ENCODE results near the gene TRAPPC3L.

Gene TRAPPC3L

DNA sequence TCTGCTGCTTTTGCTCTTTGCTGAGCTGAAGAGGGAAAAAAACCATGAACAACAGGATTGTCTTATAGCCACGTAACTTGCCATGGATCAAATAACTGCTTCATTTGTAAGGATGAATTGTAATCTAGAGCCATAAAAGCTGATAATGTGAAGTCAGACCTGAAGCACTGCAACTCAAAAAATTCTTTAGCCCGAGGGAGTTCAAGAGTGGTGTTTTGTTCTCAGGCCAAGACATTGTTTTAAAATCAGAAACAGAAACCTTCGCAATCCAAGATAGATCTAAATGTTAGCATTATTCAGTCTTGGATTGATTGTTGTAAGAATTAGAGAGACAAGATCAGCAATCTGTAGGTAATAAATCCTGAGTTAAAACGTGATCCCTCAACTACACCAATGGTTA is at the start of gene TRAPPC3L:
Gene TRAPPC3L (minus strand): TSS at position 34 of the 400 bp plus-strand sequence. CDS start 170 bp downstream, outside the sequence.
- DNase-seq (ENCODE audit: low spot score): no peak

DNA sequence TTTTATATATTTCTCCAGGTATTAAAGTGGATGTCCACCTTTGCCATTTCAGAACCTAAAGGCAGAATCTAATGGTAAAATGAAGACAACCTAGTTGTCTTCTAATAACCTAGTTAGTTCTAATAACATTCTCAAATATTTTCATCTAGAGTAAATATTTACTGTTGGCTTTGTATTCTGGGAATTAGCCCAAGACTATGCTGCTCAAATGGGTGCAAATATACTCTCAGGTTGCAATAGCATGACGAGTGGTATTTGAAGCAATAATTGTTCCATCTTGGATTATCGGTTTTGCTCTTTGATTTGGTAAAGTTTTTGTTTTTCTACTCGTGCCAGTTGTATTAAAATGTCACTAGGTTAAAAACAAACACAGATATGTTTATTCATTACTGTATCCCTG is 49.8 kb upstream of the TRAPPC3L start:
- no peak for DNase-seq (ENCODE audit: low spot score)

DNA sequence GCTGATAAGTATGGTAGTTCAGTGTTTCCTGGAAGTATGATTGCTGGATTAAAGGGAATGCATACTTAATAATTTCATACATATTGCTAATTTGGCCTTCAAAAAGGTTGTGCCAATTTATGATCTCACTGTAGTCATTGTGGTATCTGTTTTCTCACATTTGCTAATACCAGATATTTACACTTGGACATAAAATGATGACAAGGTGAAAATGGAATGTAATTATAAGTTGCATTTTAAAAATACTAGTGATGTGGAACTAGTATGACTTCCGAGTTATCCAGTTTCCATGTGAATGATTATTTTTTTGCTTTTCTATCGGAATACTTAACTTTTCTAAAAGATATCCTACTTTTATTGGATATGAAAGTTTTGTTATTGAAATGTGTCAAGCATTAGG is 41.3 kb upstream of the TRAPPC3L start:
- DNase-seq (ENCODE audit: low spot score): no peak

DNA sequence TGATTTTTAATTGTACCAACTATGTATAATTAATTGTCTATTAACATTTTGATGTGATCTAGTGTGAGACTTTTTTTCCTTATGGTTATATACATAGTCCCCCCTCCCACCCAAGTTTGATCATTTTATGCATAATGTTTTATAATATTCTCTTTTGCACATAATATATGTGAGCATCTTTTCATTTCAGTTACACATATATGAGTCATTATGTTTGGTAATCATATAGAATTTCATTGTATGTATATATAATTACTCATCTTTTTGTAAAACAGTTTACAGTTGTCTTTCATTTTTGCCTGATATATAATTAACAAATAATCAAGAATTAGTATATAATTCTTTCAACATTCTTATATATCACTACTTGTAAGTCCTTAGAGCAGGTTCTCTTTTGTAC is 40.8 kb upstream of the TRAPPC3L start:
- no peak for DNase-seq (ENCODE audit: low spot score)

DNA sequence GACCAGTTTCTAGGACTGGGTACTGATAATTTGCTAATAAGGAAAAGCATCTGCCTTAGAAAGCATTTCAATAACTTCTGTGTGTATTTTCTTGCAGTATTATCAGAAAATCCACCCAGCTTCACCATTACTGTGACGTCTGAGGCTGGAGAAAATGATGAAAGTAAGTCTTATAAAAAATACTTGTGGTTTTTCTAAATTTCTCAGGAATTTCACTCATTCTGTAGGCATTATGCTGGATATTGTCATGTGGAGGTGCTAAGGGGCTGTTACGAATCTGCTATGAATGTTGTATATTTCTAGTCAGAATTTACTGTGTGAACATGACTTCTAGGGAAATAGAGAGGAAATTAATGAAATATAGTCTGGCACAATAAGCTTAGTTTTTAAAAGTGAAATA is 34.7 kb upstream of the TRAPPC3L start:
- no peak for DNase-seq (ENCODE audit: low spot score)

DNA sequence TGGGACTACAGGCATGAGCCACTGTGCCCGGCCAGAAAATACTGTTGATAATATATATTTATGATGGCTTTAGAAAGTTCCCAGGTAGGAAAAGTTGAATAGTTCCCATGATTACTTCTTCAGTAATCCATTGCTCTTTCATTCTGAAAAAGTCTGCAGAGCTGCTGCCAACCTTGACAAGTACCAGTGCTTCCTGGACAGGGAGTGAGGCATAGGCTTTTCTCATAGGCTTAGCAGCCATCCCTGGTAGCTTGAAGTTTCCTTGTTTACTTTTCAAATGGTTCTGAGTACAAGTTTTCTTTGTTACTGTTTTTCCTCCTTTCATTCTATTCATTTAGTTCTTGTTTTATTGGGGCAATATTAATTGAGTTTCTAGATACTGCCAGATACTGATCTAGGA is 33.7 kb upstream of the TRAPPC3L start:
- DNase-seq (ENCODE audit: low spot score): no peak

DNA sequence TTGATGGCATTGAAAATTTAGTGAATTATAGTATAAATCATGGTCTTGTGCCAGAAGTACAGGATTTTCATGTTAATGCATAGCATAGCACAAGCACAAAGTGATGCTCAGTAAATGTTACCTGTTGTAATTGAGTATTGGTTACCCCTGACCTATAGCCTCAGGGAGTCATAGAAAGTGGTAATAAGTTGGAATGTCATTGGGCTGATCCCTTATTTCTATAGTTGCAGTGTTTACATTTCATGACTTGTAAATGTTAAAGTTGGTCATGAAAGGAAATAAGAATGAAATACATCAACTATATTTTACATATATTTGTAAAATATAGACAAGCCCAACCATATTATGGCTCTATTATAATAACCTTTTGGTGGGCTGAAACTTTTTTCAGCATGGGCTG is 32.9 kb upstream of the TRAPPC3L start:
- no peak for DNase-seq (ENCODE audit: low spot score)

DNA sequence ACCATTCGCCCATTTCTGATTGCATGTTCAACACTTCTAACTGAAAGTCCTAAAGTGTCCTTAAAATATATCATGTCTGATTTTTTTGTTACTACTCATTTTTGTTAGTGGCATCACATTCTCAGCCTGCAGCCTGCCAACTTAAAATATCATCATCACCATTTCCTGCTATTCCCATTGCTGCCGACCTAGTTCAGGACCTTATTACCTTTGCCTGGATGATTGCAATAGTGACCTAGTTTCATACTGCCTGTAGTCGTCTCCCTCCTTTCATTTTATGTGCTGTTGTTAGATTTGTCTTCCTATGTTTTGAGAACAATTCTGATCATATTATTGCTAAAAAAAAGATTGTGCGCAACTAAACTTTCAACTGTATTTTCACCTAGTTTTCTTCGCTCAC is 32.0 kb upstream of the TRAPPC3L start:
- DNase-seq (ENCODE audit: low spot score): no peak

DNA sequence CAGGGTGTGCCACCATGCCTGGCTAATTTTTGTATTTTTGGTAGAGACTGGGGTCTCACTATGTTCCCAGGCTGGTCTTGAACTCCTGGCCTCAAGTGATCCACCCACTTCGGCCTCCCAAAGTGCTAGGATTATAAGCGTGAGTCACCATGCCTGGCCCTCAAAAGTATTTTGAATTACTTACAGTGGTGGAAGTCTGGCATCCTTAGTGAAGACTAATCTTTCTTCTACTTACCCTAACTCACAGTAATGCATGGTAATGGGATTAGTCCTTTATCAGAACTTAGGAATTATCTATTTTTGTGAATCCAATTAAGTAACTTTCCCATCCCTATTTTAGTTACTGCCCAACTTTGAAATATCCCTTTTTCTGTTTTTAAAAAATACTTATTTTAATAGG is 29.7 kb upstream of the TRAPPC3L start:
- DNase-seq (ENCODE audit: low spot score): no peak

DNA sequence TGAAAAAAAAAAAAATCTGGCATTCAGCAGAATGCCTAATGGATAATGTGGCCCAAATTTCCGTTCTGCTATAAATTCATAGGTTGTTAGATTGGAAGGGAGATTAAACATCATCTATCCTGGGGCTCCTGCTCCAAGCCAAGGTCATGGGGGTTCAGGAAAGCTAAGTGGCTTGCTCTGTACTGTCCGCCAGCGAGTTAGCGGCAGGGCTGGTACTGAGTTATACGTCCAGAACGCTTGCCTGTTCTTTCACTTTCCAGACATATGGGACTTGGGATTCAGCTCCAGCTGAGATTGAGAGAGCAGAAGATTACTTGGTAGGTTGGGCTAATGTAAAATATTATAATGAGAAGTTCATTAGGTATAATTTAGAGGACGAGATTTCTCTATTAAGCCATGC is 26.7 kb upstream of the TRAPPC3L start:
- DNase-seq (ENCODE audit: low spot score): no peak

DNA sequence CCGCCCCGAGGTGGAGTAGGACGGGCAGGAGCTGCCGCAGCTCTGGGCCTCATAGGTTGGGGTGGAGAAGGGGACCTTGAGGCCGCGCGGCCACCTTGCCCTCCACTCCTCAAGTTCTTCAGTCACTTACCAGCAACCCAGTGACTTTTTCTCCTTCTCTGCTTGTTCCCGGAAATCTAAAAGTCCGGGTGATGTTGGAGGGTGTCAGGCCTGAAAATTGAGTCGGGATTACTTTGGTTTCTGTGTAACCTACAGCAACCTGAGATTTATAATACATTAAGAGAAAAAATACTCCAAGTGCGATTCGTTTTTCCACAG is 26.2 kb upstream of the TRAPPC3L start:
- no peak for DNase-seq (ENCODE audit: low spot score)

DNA sequence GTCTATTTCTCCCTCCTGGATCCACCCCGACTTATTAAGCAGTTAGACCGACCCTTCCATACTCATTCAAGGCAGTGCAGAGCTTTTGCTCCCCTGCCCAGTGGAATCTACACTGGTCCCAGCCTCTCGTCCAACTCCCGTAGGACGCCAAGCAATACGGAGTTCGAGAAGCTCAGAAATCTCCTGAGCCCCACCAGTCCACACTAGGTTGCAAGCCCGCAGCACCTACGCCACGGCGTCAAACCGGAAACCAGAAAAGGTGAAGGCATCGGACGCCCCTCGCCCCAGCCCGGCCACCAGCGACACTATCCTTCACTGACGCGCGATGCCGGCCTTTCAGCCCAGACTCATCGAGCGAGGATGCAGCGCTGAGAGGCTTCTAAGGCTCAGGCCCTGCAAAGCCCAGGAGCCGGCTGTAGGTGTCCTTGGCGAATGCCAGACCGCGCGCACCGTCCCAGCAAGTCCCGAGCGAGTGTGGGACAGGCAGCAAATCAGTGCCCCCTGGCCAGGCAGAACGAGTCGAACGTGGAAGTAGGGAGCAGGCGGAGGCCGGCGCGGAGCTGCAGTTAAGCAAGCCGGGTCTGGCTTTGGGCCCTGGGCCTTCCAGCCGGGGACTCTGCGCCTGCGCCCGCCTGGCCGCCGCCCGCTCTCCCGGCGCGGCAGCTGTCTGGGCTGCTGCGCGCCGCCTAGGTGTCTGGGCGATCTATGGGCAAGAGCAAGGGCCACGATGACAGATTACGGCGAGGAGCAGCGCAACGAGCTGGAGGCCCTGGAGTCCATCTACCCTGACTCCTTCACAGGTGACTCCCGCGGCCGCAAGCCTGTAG is 25.6 kb upstream of the TRAPPC3L start, which contains the start of gene RWDD1:
Gene RWDD1 (plus strand): TSS at position 649 of the 827 bp plus-strand sequence. CDS start 79 bp downstream, at position 728.
- DNase-seq (ENCODE audit: low spot score): peak; percentile 100

DNA sequence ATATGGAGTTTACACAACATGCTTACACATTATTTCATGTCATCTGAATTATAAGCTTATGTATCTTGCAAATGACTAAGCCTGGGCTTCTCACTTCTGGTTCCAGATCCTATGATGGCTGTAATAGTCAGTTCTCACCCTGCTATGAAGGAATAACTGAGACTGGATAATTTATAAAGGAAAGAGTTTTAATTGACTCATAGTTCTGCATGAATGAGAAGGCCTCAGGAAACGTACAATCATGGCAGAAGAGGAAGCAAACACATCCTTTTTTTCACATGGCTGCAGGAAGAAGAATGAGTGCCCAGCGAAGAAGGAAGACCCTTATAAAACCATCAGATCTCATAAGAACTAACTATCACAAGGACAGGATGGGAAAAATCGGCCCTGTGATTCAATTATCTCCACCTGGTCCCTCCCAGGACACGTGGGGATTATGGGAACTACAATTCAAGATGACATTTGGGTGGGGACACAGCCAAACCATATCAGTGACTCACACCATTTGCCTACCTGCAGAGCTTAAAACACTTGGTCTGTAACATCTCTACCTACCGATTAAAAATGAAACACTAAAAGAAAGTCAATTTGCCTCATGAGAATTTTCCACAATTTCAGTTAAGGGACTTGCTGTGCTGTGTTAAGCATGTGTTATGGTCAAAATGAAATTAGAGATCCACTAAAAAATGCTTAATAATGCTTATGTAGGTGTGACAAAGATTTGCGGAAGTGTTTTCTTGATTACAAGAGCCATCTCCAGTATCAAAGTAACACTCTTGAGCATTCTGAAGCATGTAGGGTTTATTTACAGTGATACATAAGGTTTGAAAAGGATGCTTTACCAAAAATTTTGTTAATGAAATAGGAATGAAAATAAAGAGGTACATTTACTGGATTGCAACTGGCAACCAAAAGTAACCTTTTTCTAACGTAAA is 23.6 kb upstream of the TRAPPC3L start:
- no peak for DNase-seq (ENCODE audit: low spot score)

DNA sequence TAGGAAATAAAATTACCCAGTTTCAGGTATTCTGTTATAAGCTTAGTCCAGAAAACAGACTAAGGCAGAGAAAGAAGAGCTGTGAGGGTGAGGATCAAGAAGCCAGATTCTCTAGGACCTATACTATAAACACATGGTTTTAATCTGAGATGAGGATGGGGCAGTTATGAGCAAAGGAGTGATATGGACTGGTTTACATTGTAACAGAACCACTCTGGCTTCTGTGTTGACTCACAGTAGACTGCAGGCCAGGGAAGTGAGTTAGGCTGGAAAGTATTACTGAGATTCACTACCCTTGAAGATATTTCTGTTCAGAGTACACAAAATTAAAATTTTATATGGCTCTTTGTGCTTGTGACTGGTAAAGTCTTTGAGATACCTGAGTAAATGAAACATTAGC is 22.6 kb upstream of the TRAPPC3L start:
- no peak for DNase-seq (ENCODE audit: low spot score)

DNA sequence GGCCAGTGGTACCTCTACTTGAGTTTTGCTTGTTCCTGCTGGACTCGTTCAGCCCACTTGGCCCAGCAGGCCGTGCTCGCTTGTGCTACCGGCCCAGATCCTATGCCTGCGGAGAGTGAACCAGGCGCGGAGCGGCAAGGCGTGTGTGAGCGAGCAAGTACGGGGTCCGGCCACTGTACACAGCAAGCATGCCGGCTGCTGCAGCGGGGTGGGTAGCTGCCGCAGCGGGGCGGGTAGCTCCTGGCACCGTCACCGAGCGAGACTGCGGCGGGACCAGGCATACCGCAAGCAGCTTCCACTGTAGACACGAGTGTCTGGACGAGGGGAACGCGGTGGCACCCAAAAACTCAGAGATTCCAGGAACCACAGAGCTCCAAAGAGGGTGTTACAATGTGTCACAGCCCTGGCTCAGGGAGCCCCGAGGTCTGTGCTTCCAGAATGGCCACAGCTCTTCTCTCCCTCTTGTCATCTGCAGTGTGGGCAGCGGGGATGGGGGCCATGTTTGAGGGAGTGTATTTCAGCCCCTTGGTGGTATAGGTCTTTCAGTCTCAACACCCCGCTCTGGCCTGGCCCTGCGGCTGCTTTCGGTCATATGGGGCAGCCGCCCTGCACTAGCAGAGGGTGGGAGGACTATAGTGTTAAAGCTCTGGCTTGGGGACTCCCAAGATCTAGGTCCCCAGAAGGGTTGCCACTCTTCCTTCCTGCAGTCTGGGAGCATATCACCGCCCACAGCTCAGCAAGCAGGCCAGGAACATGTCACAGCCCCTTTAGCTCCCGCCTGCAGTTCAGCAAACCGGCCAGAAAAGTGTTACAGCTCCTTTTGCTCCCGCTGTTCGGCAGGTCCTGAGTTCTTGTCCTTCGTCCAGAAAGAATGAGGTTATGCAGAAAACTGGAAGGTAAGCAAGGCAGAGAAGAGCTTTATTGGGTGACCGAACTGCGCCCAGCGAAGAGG is 19.7 kb upstream of the TRAPPC3L start:
- peak; percentile 46 for DNase-seq (ENCODE audit: low spot score)

DNA sequence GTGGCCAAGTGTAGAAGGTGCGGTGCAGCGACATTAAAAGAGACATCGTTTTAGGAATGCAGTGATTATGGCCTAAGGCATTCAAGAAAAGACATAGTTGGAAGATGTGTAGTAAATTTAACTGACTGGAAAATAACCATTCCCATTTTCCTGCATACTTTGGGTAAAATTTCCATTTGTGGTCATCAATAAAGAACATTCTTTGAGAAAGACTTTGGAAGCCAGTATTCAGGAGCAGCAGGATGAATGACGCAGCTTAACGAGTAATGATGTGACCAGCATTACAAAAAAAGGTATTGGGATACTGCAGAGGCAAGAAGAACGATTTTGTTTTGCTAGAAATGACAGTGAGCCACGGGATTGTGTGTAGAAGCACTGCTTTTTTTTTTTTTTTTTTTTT is 18.8 kb upstream of the TRAPPC3L start:
- DNase-seq (ENCODE audit: low spot score): no peak

DNA sequence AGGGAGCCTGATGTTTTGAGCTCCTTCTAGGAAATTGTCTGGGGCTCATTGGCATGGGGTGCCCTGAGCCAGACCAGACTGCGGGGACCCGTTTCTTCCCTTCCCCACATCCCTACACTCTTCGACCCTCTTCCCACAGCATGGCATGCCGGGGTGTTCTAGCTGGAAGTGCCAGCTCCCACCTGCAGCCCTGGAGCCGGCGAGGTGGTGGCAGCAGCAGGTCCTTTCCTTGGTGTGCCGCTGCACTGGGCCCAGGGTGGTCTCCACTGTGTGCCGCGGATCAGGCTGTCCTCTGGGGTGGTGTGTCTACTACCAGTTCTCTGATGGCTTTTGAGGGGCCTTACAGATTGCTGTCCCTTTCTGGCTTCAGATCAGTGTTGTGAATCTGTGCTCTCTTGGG is 18.3 kb upstream of the TRAPPC3L start:
- no peak for DNase-seq (ENCODE audit: low spot score)

DNA sequence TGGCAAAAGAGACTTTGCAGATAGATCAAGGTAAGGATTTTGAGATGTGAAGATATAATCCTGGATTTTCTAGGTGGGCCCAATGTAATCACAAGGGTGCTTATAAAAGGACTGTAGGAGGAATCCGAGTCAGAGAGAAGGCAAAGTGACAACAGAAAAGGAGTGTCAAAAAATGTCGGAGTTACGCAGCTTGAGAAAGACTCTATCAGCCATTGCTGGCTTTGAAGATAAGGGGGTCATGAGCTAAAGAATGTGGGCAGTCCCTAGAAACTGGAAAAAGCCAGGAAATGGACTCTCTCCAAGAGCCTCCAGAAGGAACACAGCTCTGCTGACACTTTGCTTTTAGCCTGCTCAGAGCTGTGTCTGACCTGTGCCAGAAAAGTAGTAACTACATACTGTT is 17.1 kb upstream of the TRAPPC3L start:
- no peak for DNase-seq (ENCODE audit: low spot score)

DNA sequence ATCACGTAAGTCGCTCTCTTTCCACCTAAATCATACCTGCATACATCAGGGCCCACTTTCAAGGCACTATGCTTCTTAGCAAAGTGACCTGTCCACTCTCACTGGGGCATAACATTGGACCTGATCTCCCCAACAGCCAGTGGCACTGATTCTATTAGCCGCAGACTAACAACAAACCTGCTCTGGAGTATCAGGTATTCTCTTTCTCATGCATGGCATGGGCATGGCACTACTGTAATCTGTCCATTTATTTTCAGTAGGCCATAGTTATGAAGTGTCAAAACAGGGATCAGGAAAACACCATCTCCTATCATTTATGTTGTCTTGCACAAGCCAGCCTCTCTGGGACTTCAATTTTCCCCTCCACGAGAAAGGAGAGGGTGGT is 16.5 kb upstream of the TRAPPC3L start:
- no peak for DNase-seq (ENCODE audit: low spot score)

DNA sequence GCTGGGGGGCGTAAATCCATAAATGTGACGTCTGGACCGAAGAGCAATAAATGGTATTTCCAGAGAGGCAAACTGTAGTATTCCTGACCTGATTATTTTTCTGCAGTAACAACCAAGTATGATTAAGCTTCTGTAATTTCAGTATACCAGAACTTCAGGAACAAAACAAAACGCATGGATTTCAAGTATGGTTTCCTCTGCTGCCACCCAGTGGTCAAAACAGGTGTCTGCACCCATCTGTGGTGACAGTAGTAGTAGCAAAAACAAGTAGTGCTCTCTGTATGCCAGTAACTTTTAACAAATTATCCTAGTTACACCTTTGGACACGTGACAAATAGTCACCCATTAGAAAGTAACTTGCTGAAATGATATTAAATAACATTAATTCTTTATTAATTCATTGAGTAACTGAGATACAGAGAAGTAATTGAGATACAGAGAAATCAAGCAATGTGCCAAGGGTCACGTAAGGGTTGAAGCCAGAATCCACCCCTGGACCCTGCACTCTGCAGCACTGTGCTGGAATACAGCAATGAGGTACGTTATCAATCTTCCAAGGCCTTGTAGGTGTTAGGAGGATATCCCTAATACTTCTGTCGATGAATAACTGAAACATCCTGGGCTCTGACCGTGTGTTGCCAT is 16.0 kb upstream of the TRAPPC3L start:
- DNase-seq (ENCODE audit: low spot score): peak; percentile 87

DNA sequence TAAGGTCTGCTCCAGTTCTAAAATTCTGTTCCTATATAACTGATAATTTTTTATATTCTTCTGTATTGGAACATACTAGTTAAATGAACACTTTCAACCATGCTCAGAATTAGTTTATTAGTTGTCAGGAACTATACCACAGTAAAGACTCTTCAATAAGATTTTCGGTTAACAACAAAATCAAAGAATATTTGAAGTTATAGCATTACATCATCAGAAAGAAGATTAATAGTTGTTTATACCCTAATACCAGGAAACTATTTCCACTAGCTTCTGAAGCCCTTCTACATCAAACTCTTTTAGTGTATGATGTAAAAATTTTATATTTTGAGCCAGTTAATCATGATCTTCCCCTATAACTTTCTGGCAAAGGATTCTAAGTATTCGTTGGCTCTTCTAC is 14.6 kb upstream of the TRAPPC3L start:
- no peak for DNase-seq (ENCODE audit: low spot score)

DNA sequence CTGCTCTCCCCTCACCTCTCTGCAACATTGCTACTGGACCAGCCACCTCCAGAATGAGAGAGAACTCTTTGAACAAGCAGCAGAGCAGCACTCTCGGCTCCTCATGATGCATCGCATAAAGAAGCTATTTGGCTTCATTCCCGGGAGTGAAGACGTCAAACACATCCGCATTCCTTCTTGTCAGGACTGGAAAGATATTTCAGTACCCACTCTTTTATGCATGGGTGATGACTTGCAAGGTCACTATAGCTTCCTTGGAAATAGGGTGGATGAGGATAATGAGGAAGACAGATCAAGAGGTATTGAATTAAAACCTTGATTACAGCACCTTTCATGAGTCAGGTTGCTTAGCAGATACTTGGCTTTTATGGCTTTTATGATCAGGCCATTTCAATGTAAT is 12.4 kb upstream of the TRAPPC3L start:
- DNase-seq (ENCODE audit: low spot score): no peak

Data from Ammon's horn (tissue), 1 donor.